GM18867 (cell line): ENCODE results near the gene INPP5F.

Experiments used
- ATAC-seq: cut with Tn5 transposase; IDR thresholded peaks from one replicate; pipeline ENCODE4 v1.9.1; 2021; ENCODE audit warnings: mild to moderate bottlenecking, moderate library complexity; ENCODE audit not compliant: unreplicated experiment

The INPP5F gene, protein sequence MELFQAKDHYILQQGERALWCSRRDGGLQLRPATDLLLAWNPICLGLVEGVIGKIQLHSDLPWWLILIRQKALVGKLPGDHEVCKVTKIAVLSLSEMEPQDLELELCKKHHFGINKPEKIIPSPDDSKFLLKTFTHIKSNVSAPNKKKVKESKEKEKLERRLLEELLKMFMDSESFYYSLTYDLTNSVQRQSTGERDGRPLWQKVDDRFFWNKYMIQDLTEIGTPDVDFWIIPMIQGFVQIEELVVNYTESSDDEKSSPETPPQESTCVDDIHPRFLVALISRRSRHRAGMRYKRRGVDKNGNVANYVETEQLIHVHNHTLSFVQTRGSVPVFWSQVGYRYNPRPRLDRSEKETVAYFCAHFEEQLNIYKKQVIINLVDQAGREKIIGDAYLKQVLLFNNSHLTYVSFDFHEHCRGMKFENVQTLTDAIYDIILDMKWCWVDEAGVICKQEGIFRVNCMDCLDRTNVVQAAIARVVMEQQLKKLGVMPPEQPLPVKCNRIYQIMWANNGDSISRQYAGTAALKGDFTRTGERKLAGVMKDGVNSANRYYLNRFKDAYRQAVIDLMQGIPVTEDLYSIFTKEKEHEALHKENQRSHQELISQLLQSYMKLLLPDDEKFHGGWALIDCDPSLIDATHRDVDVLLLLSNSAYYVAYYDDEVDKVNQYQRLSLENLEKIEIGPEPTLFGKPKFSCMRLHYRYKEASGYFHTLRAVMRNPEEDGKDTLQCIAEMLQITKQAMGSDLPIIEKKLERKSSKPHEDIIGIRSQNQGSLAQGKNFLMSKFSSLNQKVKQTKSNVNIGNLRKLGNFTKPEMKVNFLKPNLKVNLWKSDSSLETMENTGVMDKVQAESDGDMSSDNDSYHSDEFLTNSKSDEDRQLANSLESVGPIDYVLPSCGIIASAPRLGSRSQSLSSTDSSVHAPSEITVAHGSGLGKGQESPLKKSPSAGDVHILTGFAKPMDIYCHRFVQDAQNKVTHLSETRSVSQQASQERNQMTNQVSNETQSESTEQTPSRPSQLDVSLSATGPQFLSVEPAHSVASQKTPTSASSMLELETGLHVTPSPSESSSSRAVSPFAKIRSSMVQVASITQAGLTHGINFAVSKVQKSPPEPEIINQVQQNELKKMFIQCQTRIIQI

DNA sequence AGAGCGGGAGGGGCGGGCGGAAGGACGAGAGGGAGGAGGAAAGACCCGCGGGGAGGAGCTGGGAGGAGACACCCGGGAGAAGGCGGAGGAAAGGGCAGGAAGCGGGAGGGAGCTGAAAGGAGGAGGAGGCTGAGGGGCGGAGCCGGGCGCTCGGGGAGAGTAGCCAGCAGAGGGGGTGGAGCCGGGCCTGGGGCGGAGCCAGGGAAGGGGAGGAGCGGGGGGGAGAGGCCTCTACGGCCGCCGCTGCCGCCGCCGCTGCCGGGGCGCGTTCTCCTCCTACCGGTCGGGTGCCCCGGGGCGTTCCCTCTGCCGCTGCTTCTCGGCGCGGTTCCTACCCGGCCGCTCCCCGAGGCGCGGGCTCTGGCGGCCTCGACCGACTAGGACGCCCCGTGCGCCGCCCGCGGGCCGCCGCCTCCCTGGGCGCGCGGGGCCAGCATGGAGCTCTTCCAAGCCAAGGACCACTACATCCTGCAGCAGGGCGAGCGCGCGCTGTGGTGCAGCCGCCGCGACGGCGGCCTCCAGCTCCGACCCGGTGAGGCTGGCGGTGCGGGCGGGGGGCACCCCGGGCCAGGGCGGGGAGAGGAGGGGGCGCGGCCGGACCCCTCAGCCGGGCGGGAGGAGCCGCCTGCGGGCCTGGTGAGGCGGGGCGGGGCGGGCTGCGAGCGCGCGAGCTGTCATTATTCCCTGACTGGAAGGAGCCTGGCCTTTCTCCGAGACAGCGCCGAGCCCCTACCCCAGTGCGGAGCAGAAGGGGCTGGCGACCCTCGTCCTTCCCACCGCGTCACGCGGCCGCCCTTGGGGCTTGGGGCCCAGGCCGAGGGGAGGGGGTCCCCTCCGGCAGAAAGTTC is at the start of gene INPP5F:
TSS of gene INPP5F (plus strand) at position 223 of the 848 bp plus-strand sequence. CDS start at position 436, 213 bp downstream.
- peak; percentile 83 for ATAC-seq

DNA sequence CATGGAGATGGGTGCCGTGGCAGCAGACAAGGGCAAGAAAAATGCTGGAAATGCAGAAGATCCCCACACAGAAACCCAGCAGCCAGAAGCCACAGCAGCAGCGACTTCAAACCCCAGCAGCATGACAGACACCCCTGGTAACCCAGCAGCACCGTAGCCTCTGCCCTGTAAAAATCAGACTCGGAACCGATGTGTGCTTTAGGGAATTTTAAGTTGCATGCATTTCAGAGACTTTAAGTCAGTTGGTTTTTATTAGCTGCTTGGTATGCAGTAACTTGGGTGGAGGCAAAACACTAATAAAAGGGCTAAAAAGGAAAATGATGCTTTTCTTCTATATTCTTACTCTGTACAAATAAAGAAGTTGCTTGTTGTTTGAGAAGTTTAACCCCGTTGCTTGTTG is 48.7 kb upstream of the INPP5F start:
- ATAC-seq: no peak

GRCh38 chr10:119677904-119678755 is 47.7 kb upstream of the INPP5F start:
- no peak for ATAC-seq

DNA sequence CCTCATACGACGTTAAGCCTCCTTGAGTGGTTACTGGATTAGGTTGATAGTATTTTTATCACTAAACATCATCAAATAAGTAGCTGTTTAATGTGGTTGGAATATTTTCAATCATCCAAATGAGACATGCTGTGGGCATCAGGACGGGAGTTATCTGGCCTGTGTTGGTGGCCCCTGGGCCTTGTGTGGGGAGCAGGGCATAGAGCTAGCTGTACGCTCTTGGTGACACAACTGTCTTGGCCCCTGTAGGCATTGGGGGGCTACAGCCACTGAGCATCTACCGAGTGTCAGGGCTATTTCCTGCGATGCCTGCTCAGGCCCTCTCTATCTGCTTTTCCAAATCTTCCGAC is 46.4 kb upstream of the INPP5F start:
- ATAC-seq: no peak

DNA sequence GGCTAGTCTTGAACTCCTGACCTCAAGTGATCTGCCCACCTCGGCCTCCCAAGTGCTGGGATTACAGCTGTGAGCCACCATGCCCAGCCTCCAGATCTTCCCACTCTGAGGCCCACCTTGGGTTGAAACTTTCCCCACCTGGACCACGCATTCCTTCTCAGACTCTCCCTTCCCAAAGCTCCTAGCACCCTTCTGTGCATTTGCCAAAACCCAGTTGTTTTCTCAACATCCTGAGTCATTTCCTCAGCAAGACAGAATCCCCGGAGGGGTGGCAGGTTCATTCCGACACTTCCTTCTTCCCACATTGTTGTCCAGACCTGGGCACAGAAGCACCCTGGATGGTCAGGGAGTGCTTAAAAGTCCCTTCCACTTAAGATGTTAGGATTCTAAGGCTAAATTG is 45.8 kb upstream of the INPP5F start:
- ATAC-seq: no peak

DNA sequence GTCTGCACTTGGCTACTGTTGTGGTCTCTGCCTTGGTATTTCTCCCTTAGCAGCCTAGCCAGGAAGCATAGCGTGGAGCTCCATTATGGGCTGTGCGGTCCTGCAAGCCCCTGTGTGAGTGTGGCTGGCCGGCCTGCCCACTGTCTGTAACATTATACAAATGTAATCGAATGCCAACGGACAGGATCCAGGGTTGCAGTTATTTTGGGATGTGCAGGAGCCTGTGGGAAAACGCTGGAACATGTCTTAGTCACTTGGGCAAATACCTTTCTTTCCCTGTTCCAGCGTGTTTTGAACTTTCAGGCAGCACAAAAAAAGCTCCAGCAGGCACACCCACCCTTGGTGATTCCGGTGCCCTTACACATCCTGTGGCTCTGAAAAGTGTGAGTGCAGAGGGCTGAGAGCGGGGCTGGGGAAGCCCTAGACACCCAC is 45.2 kb upstream of the INPP5F start:
- no peak for ATAC-seq

- peak; percentile 69 for ATAC-seq
Measured at GRCh38 chr10:119686465-119687191, 39.2 kb upstream of the INPP5F start.

DNA sequence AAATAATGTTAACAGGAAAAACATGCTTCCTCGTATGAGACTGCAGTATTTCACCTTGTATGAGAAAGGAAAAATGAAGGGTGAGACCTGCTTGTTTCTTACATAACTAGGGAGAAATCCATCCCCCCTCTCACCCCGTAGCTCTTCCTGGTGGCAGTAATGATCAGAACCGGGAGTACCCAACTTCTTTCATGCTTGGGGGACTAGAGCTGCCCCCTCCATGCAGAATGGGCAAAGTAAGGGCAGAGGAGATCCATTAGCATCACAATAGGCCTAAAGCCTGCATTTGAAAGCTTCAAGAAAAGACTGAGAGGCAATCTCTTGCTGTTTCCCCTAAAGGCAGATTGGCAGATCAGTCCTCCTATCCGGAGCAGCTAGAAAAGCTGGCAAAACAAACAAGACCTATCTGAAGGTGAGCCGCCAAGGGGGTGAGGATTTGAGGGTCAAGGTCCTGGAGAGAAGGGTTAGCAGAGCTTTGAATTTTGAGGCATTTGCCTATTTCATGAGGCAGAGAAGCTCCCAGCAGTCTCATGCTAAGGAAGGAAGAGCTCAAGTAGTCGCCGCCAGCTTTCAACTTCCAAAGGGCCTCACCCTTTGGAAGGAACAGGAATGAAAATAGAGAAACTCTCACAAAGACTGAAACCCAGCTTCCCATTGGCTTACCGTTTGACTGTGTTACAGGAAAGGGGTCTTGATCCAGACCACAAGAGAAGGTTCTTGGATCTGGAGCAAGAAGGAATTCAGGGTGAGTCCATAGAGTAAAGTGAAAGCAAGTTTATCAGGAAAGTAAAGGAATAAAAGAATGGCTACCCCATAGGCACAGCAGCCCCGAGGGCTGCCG is 38.4 kb upstream of the INPP5F start:
- ATAC-seq: no peak

- peak; percentile 59 for ATAC-seq
Measured at GRCh38 chr10:119688033-119688508, 37.8 kb upstream of the INPP5F start.

DNA sequence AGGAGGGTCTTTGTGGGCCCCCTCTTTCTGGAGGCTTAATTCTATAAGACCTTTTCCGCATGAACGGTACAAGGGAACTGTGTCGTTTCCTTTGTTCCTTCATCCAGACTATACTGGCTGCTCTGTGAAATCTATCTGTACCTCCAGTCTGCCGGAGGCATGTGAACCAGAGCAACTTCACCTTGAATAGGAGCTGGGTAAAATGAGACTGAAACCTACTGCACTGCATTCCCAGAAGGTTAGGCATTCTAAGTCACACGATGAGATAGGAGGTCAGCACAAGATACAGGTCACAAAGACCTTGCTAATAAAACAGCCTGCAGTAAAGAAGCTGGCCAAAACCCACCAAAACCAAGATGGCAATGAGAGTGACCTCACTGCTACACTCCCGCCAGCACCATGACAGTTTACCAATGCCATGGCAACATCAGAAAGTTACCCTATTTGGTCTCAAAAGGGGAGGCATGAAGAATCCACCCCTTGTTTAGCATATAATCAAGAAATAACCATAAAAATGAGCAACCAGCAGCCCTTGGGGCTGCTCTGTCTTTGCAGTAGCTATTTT is 36.8 kb upstream of the INPP5F start:
- no peak for ATAC-seq

- no peak for ATAC-seq
Measured at GRCh38 chr10:119691726-119692125, 34.1 kb upstream of the INPP5F start.

GRCh38 chr10:119693262-119693957 is 32.4 kb upstream of the INPP5F start:
- peak; percentile 76 for ATAC-seq

DNA sequence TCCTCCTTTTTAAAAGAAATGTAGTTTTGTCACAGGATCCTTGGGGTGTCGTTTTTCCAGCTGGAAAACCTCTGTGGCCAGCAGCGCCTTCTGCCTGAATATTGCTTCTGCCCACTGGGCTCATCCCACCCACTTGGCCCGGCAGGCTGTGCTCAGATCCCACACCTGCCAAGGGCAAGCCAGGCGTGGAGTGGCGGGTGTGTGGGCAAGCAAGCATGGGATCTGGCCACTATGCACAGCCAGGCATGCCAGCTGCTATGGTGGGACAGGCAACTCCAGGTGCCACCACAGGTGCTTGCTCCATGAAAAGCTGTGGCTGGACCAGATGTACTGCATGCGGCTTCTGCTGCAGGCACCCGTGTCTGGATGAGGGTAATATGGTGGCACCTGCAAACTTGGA is 31.2 kb upstream of the INPP5F start:
- ATAC-seq: no peak

- ATAC-seq: peak; percentile 60
Measured at GRCh38 chr10:119700321-119700954, 25.4 kb upstream of the INPP5F start.

GRCh38 chr10:119701861-119702260 is 24.0 kb upstream of the INPP5F start:
- ATAC-seq: no peak

GRCh38 chr10:119702583-119702982 is 23.3 kb upstream of the INPP5F start:
- no peak for ATAC-seq
